ENCODE results near the gene OR7D2.

DNA sequence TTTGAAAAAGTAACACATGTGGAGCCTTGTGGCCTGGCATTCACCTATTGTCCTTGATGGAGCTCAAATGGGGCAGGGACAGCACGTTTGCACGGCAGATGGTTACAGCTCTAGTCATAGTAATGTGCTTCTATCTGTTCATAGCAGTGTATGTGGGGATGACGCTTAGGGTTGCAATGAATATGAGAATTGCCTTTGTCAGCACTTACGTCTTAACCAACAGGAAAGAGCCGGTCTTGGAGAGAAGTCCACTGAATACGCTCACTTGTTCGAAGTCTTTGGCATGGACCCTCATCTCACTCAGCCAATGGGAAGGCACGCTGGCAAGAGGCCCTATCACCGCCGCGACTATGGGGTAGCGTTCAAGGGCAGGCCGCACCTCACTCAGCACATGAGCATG is 18.9 kb upstream of the OR7D2 start:
- TF ChIP-seq, protein P1, sequence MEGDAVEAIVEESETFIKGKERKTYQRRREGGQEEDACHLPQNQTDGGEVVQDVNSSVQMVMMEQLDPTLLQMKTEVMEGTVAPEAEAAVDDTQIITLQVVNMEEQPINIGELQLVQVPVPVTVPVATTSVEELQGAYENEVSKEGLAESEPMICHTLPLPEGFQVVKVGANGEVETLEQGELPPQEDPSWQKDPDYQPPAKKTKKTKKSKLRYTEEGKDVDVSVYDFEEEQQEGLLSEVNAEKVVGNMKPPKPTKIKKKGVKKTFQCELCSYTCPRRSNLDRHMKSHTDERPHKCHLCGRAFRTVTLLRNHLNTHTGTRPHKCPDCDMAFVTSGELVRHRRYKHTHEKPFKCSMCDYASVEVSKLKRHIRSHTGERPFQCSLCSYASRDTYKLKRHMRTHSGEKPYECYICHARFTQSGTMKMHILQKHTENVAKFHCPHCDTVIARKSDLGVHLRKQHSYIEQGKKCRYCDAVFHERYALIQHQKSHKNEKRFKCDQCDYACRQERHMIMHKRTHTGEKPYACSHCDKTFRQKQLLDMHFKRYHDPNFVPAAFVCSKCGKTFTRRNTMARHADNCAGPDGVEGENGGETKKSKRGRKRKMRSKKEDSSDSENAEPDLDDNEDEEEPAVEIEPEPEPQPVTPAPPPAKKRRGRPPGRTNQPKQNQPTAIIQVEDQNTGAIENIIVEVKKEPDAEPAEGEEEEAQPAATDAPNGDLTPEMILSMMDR (IDR thresholded peaks at IDR 0.05), result no peak
- TF ChIP-seq POLR2A (IDR thresholded peaks at IDR 0.05), result no peak

Measured in prostate gland (tissue), 2 donors.